Measurements from ENCODE around the gene POLA1.
"Not testable (repeated sequence)": the region's sequence is repeated elsewhere in the genome, so short reads cannot be mapped to it uniquely, and the experiment has no call there.

Gene POLA1

DNA sequence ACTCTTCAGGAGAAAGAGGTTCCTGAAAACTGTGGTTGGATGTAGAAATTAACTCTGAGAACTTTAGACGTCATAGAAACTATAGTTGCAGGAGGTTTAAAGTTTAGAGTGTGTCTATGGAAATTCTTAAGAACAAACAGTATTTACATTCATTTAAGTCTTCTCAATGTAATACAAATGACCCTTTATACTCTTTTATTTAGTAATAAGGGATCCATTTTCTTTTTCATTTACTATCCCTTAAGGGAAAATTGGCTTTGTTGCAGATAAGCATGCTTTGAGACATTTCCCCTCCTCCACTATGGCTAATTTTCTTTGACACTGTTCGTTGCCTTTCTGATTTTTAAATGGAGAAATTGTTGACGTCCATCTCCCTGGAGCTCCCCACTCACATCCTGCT lies 96.4 kb downstream of the POLA1 start:
- DNase-seq (ENCODE audit: low read depth in 3 of 3, low spot score in 1 of 3) = no peak

DNA sequence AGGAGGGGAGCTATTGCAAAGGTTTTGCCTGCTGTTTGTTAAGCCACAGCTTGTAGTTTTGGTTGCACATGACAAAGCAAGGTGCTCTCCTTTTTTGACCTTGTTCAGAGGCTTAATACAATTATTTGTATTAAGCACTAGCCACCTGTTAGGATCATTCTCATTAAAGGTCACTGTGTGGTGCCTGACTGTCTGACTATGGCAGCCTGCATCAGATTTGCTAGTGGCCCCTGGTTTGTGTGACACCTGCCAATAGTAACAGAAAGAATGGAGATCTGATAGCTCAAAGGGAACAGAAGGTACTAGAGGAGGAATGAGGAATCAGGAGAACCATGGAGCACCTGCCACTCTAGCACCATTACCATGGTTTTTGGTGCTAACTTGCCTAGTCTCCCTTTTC lies 102.5 kb downstream of the POLA1 start:
- DNase-seq (ENCODE audit: low read depth in 3 of 3, low spot score in 1 of 3) = no peak

- no peak for DNase-seq (ENCODE audit: low read depth in 3 of 3, low spot score in 1 of 3)
Observed at GRCh38 chrX:24799078-24799477, 105.4 kb downstream of the POLA1 start.

- no peak for DNase-seq (ENCODE audit: low read depth in 3 of 3, low spot score in 1 of 3)
Observed at GRCh38 chrX:24799565-24799964, 105.8 kb downstream of the POLA1 start.

DNA sequence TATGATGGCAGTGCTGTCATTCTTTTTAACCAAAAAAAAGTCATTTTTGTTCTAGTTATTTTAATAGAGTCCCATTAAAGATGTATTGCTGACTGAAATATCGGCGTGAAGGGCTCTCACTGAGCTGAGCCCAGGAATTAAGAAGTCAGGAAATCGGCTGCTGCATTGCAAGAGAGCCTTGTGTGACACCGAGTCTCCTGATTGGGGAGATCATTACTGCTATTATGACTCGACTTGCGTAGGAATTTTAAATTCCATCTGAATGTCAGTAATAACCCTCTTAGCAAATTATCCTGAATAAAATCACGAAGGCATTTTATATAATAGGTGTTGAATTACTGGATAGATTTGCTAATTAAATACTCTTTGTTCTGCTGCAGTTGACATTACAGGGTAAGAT lies 111.5 kb downstream of the POLA1 start:
- DNase-seq (ENCODE audit: low read depth in 3 of 3, low spot score in 1 of 3) = no peak

GRCh38 chrX:24819807-24820206 lies 126.1 kb downstream of the POLA1 start:
- DNase-seq (ENCODE audit: low read depth in 3 of 3, low spot score in 1 of 3) = not testable (repeated sequence)

GRCh38 chrX:24828147-24828546 lies 134.4 kb downstream of the POLA1 start:
- DNase-seq (ENCODE audit: low read depth in 3 of 3, low spot score in 1 of 3) = no peak

- no peak for DNase-seq (ENCODE audit: low read depth in 3 of 3, low spot score in 1 of 3)
Observed at GRCh38 chrX:24828600-24828999, 134.9 kb downstream of the POLA1 start.

DNA sequence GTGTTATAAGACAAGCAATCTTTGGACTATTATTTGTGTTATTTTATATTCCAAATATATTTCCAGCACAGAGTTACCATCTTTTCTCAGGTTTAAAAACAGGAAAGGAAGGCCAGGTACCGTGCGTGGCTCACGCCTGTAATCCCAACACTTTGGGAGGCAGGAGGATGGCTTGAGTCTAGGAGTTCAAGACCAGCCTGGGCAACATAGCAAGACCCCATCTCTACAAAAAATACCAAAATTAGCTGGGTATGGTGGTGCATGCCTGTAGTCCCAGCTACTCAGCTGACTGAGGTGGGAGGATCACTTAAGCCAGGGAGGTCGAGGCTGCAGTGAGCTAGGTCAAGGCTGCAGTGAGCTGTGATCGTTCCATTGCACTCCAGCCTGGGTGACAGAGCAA lies 140.0 kb downstream of the POLA1 start:
- DNase-seq (ENCODE audit: low read depth in 3 of 3, low spot score in 1 of 3) = no peak

DNA sequence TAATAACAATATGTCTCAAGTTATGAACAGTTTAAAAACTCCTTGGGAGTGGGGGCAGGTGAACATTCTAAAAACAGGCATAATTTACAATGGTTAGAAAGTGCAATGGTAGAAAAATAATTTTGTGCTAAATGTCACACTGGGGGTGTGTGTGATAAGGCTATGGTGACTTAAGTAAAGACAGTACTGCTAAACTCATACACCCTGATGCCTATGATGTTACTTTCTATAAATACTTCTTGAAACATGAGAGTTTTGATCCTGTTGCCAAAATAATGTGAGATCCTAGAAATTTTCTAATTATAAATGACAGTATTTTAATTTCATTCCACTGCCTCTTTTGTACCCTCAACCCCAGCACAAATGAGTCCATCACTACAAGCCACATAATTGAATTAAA lies 144.2 kb downstream of the POLA1 start:
- no peak for DNase-seq (ENCODE audit: low read depth in 3 of 3, low spot score in 1 of 3)

DNA sequence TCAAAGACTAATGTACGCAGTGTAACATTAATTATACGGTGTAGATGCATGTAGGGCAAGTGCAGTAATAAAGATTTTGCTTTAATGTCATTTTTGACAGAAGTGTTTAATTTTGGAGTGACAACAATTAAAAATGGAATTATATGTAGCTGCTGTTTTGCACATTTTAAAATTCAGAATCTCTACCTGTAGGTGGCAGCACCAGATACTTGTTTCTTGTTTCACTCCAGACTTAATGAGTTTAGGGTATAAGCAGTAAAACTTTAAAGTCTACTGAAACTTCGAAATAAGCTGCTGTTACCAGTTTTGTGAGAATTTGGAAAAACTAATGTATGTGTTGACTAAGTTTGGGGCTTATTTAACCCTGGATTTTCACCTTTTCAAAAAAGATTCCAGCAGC lies 144.9 kb downstream of the POLA1 start:
- no peak for DNase-seq (ENCODE audit: low read depth in 3 of 3, low spot score in 1 of 3)

DNA sequence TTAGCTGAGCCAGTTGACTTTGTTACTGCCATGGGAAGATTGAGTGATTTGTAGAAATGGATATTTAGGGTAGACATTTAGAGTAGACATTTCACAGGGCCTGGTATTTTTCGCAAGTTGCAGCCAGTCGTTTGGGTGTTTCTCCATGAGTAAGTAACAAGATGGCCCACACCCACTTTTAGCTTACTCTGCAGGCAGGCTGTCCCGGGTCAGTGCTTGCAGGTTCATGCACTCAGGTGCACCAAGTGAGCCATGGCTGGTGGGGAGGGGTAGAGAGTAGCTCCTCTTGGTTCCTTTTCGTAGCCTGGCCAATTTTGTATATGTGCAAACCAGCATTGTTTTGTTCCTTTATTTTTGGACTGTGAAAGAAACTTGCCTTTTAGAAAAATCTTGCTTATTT lies 145.6 kb downstream of the POLA1 start:
- no peak for DNase-seq (ENCODE audit: low read depth in 3 of 3, low spot score in 1 of 3)

DNA sequence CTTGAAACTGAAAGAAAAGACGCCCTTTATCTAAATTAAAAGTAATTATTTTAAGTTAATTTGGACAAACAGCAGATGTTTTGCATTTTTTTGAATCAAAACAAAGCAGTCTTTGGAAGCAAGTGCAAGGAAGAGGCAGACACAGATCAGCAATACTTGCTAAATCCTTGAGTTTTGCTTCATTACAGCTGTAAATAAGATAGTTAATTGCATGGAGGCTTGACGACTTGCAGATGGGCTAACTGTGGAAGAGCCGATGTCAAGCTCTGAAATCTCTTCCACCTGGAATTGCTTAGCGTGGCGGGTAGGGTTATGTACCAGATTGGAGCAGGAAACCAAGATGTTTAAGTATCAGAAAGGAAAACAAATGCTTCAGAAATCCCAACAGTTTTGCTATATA lies 148.8 kb downstream of the POLA1 start:
- no peak for DNase-seq (ENCODE audit: low read depth in 3 of 3, low spot score in 1 of 3)

- DNase-seq (ENCODE audit: low read depth in 3 of 3, low spot score in 1 of 3) = no peak
Observed at GRCh38 chrX:24846550-24847150, 152.9 kb downstream of the POLA1 start.

GRCh38 chrX:24851289-24851688 lies 157.6 kb downstream of the POLA1 start:
- DNase-seq (ENCODE audit: low read depth in 3 of 3, low spot score in 1 of 3) = no peak

DNA sequence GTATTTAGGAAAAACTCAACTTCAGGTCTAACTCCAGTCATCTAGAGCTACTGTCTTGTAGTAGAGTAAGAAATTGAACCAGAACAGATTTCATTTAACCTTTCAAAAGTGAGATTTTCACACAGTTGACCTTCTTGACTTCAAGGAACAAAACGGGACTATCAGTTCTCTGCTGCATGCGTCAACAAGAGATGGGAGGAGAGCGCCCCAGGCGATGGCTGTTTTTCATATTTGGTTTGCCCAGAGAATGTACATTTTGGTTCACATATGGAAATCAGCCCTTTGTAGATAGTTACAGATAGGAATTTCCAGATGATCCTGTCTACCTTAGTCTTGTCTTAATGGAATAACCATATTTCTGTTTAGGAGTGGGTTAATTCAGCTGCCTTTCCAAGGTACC lies 158.1 kb downstream of the POLA1 start:
- no peak for DNase-seq (ENCODE audit: low read depth in 3 of 3, low spot score in 1 of 3)

GRCh38 chrX:24858004-24858746 lies 164.5 kb downstream of the POLA1 start:
- no peak for DNase-seq (ENCODE audit: low read depth in 3 of 3, low spot score in 1 of 3)

GRCh38 chrX:24859211-24859841 lies 165.6 kb downstream of the POLA1 start:
- DNase-seq (ENCODE audit: low read depth in 3 of 3, low spot score in 1 of 3) = no peak

DNA sequence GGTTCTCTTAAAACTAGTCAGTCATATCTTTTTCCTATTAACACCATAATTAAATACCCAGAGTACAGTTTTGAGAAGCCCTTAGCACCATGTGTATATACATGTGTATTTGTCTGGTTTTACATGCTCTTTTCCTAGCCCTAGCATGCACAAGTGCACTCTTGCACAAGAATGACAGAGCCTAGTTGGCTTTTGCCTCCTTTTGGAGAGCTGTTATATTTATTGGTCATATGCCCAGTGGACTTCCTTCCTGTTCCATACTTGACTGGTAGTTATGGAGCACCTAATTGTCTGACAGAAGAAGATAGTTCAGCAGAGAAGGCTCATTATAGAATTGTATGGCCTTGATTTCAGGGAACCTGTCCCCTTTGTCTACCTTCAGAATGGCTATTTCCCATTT lies 166.4 kb downstream of the POLA1 start:
- no peak for DNase-seq (ENCODE audit: low read depth in 3 of 3, low spot score in 1 of 3)

DNA sequence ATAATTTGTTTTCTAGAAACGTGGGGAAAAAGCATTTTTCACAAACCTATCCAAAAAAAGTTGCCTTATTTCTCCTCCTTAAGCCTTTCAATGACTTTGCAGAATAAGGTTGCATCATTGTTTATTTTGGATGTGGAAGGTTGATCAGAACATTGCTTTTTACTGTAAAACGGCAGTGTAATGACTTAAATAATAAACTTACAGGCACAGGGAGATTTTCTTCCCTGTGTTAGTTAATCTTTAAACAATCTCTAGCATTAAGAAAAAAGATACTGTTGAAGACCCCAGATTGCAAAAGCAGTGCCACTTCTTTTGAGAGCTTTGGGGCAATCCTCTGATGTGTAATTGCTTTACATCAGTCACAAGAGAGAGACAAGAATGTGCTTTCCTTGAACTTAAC lies 168.6 kb downstream of the POLA1 start:
- DNase-seq (ENCODE audit: low read depth in 3 of 3, low spot score in 1 of 3) = no peak

DNA sequence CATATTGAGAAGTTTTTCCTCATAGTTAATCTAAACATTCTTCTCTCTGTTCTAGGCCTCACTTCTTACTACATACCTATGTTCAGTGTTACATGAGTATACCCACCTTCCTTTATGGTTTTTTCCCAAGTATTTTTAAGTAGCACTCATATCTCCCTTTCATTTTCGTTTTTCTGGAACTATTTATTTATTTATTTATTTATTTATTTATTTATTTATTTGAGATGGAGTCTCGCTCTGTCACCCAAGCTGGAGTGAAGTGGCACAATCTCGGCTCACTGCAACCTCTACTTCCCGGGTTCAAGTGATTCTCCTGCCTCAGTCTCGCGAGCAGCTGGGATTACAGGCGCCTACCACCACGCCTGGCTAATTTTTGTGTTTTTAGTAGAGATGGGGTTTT lies 170.1 kb downstream of the POLA1 start:
- DNase-seq (ENCODE audit: low read depth in 3 of 3, low spot score in 1 of 3) = not testable (repeated sequence)

DNA sequence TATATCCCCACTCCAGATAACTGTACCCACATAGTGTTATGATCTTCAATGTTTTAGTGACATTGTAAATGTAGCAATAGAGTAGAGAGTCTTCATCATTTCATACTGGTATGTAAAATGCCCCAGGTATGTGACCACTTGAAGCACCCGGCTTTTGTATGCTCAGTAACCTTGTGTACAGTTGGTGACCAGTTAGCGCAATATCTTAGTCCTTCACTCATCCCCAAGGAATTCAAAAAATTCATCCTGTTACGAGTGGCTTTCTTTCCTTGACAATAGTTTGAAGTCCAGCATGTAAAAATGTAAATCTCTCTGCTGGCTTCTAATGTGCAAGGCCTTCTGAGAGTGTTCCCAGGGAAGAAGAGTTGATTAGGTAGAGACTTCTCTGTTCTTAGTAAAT lies 176.4 kb downstream of the POLA1 start:
- DNase-seq (ENCODE audit: low read depth in 3 of 3, low spot score in 1 of 3) = no peak

Data from stimulated activated CD4-positive, alpha-beta T cell treated with anti-CD3 and anti-CD28 coated beads, TNF-alpha, amount 100 ng/mL, for 1 hour (primary cell).